HG03097 (cell line): Measurements from ENCODE around the gene SORD.
"Not testable (repeated sequence)": the region's sequence is repeated elsewhere in the genome, so short reads cannot be mapped to it uniquely, and the experiment has no call there.

Experiments used
- ATAC-seq: cut with Tn5 transposase; IDR thresholded peaks from one replicate; pipeline ENCODE4 v1.9.1; 2021; ENCODE audit not compliant: unreplicated experiment, low FRiP score

The SORD gene

GRCh38 chr15:45023659-45024225 lies 747 bp downstream of the SORD start:
- ATAC-seq = no peak

GRCh38 chr15:45024649-45025048 lies 1.7 kb downstream of the SORD start:
- not testable (repeated sequence) for ATAC-seq

GRCh38 chr15:45025627-45026026 lies 2.6 kb downstream of the SORD start:
- not testable (repeated sequence) for ATAC-seq

- no peak for ATAC-seq
Observed at GRCh38 chr15:45026651-45027190, 3.7 kb downstream of the SORD start.

- ATAC-seq = no peak
Observed at GRCh38 chr15:45027220-45027619, 4.2 kb downstream of the SORD start.

- no peak for ATAC-seq
Observed at GRCh38 chr15:45030743-45031142, 7.7 kb downstream of the SORD start.

GRCh38 chr15:45031522-45032028 lies 8.6 kb downstream of the SORD start:
- not testable (repeated sequence) for ATAC-seq

GRCh38 chr15:45032501-45032900 lies 9.5 kb downstream of the SORD start:
- ATAC-seq = not testable (repeated sequence)

- ATAC-seq = not testable (repeated sequence)
Observed at GRCh38 chr15:45034087-45034486, 11.1 kb downstream of the SORD start.

- ATAC-seq = not testable (repeated sequence)
Observed at GRCh38 chr15:45034600-45035375, 11.8 kb downstream of the SORD start.

- ATAC-seq = not testable (repeated sequence)
Observed at GRCh38 chr15:45036812-45037781, 14.1 kb downstream of the SORD start.

- ATAC-seq = no peak
Observed at GRCh38 chr15:45037936-45038335, 14.9 kb downstream of the SORD start.

- not testable (repeated sequence) for ATAC-seq
Observed at GRCh38 chr15:45040396-45040795, 17.4 kb downstream of the SORD start.

- ATAC-seq = not testable (repeated sequence)
Observed at GRCh38 chr15:45041538-45041937, 18.5 kb downstream of the SORD start.

- not testable (repeated sequence) for ATAC-seq
Observed at GRCh38 chr15:45042859-45043258, 19.9 kb downstream of the SORD start.

- not testable (repeated sequence) for ATAC-seq
Observed at GRCh38 chr15:45044270-45044669, 21.3 kb downstream of the SORD start.

- ATAC-seq = not testable (repeated sequence)
Observed at GRCh38 chr15:45048449-45048793, 25.4 kb downstream of the SORD start.

- no peak for ATAC-seq
Observed at GRCh38 chr15:45048794-45049631, 26.0 kb downstream of the SORD start.

GRCh38 chr15:45050587-45050986 lies 27.6 kb downstream of the SORD start:
- ATAC-seq = no peak

GRCh38 chr15:45052676-45053075 lies 29.7 kb downstream of the SORD start:
- ATAC-seq = not testable (repeated sequence)
